GM06990 (cell line): ENCODE results near the gene FHOD3.
A peak's percentile ranks its signal among the peaks of the same experiment; 100 is the strongest.

Source experiments
- DNase-seq: peaks from one replicate; pipeline ENCODE4 v3.0.0-alpha.2; 2011; ENCODE audit not compliant: insufficient read length; ENCODE audit errors: extremely low read depth
- H3K27me3 ChIP-seq: replicated peaks from 2 replicates; pipeline ENCODE4 v1.6.0; 2011; ENCODE audit warnings: low read length; ENCODE audit not compliant: control insufficient read depth, insufficient read depth
- H3K36me3 ChIP-seq: 2 replicates; pipeline ENCODE4 v1.5.1; 2011; ENCODE audit warnings: low read length; ENCODE audit not compliant: control insufficient read depth, insufficient read depth
- H3K4me3 ChIP-seq: replicated peaks from 2 replicates; pipeline ENCODE4 v1.5.1; 2011; ENCODE audit warnings: low read depth, mild to moderate bottlenecking, control low read depth, low read length
- CTCF ChIP-seq: IDR thresholded peaks from 2 replicates; pipeline ENCODE4 v1.5.1; 2011; ENCODE audit warnings: low read length, control low read depth, mild to moderate bottlenecking, inconsistent platforms; ENCODE audit not compliant: insufficient read depth, poor library complexity, severe bottlenecking

The FHOD3 gene

GRCh38 chr18:36576339-36576738, 278.8 kb downstream of the FHOD3 start:
- Histone ChIP-seq H3K4me3 (no peak overlapping the region), H3K36me3 (no peaks in the 10 kb centered on the region; the same call in 1 of the 2 replicates), H3K27me3 (no peaks in the 10 kb centered on the region)
- TF ChIP-seq CTCF: no peak
- DNase-seq: no peak

- Histone ChIP-seq H3K27me3 (no peaks in the 10 kb centered on the region), H3K36me3 (no peaks in the 10 kb centered on the region; the same call in 1 of the 2 replicates), H3K4me3 (no peak overlapping the region)
- no peak for DNase-seq
- no peak for TF ChIP-seq CTCF
Observed at GRCh38 chr18:36578871-36579710, 281.6 kb downstream of the FHOD3 start.

- DNase-seq: no peak
- Histone ChIP-seq H3K36me3 (no peaks in the 10 kb centered on the region; the same call in 1 of the 2 replicates), H3K4me3 (no peak overlapping the region), H3K27me3 (no peaks in the 10 kb centered on the region)
- TF ChIP-seq CTCF: peak; percentile 20
Observed at GRCh38 chr18:36580266-36580665, 282.8 kb downstream of the FHOD3 start.

- TF ChIP-seq CTCF: no peak
- no peak for DNase-seq
- Histone ChIP-seq H3K27me3 (no peaks in the 10 kb centered on the region), H3K36me3 (no peaks in the 10 kb centered on the region; the same call in 1 of the 2 replicates), H3K4me3 (no peak overlapping the region)
Observed at GRCh38 chr18:36580874-36581750, 283.6 kb downstream of the FHOD3 start.

GRCh38 chr18:36582988-36583745, 285.7 kb downstream of the FHOD3 start:
- H3K36me3 ChIP-seq: no peaks in the 10 kb centered on the region; the same call in 1 of the 2 replicates
- DNase-seq: no peak
- H3K27me3 ChIP-seq: no peaks in the 10 kb centered on the region
- TF ChIP-seq CTCF: peak; percentile 16
- no peak overlapping the region for H3K4me3 ChIP-seq
